IPS DF 4.7 (cell line): ENCODE data around the gene ZNF831.

Experiments
- DNase-seq: peaks from one replicate; pipeline ENCODE4 v3.0.0-alpha.2; 2013; ENCODE audit warnings: low spot score; ENCODE audit errors: extremely low read depth

Gene ZNF831

GRCh38 chr20:59247731-59248684 is 84.4 kb downstream of the ZNF831 start:
- DNase-seq: no peak

GRCh38 chr20:59250293-59250692 is 86.7 kb downstream of the ZNF831 start:
- DNase-seq: no peak

- DNase-seq: no peak
Measured at GRCh38 chr20:59253325-59253724, 89.7 kb downstream of the ZNF831 start.

GRCh38 chr20:59253779-59254319 is 90.2 kb downstream of the ZNF831 start:
- DNase-seq: no peak

- DNase-seq: no peak
Measured at GRCh38 chr20:59255256-59255655, 91.6 kb downstream of the ZNF831 start.

- no peak for DNase-seq
Measured at GRCh38 chr20:59258221-59258621, 94.6 kb downstream of the ZNF831 start.

GRCh38 chr20:59259946-59260345 is 96.3 kb downstream of the ZNF831 start:
- no peak for DNase-seq

- DNase-seq: no peak
Measured at GRCh38 chr20:59265298-59265697, 101.7 kb downstream of the ZNF831 start.

- peak; percentile 16 for DNase-seq
Measured at GRCh38 chr20:59268870-59269269, 105.2 kb downstream of the ZNF831 start.

- no peak for DNase-seq
Measured at GRCh38 chr20:59269411-59270025, 105.9 kb downstream of the ZNF831 start.

- no peak for DNase-seq
Measured at GRCh38 chr20:59270380-59270779, 106.8 kb downstream of the ZNF831 start.

- DNase-seq: no peak
Measured at GRCh38 chr20:59273739-59274357, 110.2 kb downstream of the ZNF831 start.

- no peak for DNase-seq
Measured at GRCh38 chr20:59276938-59277337, 113.3 kb downstream of the ZNF831 start.

- no peak for DNase-seq
Measured at GRCh38 chr20:59284470-59284869, 120.8 kb downstream of the ZNF831 start.

GRCh38 chr20:59289994-59290393 is 126.4 kb downstream of the ZNF831 start:
- DNase-seq: no peak

GRCh38 chr20:59291740-59292383 is 128.2 kb downstream of the ZNF831 start:
- no peak for DNase-seq

- no peak for DNase-seq
Measured at GRCh38 chr20:59295531-59295930, 131.9 kb downstream of the ZNF831 start.

GRCh38 chr20:59297686-59298085 is 134.1 kb downstream of the ZNF831 start:
- DNase-seq: no peak

- no peak for DNase-seq
Measured at GRCh38 chr20:59299945-59300332, 136.3 kb downstream of the ZNF831 start.

- no peak for DNase-seq
Measured at GRCh38 chr20:59300333-59301081, 136.9 kb downstream of the ZNF831 start, which contains the start of gene EDN3. Gene EDN3 (plus strand): TSS chr20:59300611. CDS start chr20:59300813, 202 bp downstream.
